ENCODE measurements around the gene AATK.

- TF ChIP-seq CTCF (conservative IDR thresholded peaks at IDR 0.05): no peak
- TF ChIP-seq EZH2 (IDR thresholded peaks at IDR 0.05; ENCODE audit: low read depth): no peak
Observed at GRCh38 chr17:81138500-81138899, 27.5 kb downstream of the AATK start.
